DND-41 (cell line): ENCODE results near the gene SORT1.

Experiments used
- EZH2 ChIP-seq: IDR thresholded peaks from 3 replicates; pipeline ENCODE4 v1.6.1; 2012; ENCODE audit warnings: borderline replicate concordance, low read depth, mild to moderate bottlenecking, moderate library complexity, low read length, inconsistent platforms; ENCODE audit not compliant: severe bottlenecking
- TF ChIP-seq, protein P1 (sequence below): IDR thresholded peaks from 2 replicates; pipeline ENCODE4 v1.5.1; 2012; ENCODE audit warnings: borderline replicate concordance, low read length, moderate library complexity, mild to moderate bottlenecking; ENCODE audit not compliant: poor library complexity, severe bottlenecking; ENCODE audit errors: extremely low read depth

GRCh38 chr1:109383854-109384253, 13.9 kb downstream of the SORT1 start:
- TF ChIP-seq, protein P1, sequence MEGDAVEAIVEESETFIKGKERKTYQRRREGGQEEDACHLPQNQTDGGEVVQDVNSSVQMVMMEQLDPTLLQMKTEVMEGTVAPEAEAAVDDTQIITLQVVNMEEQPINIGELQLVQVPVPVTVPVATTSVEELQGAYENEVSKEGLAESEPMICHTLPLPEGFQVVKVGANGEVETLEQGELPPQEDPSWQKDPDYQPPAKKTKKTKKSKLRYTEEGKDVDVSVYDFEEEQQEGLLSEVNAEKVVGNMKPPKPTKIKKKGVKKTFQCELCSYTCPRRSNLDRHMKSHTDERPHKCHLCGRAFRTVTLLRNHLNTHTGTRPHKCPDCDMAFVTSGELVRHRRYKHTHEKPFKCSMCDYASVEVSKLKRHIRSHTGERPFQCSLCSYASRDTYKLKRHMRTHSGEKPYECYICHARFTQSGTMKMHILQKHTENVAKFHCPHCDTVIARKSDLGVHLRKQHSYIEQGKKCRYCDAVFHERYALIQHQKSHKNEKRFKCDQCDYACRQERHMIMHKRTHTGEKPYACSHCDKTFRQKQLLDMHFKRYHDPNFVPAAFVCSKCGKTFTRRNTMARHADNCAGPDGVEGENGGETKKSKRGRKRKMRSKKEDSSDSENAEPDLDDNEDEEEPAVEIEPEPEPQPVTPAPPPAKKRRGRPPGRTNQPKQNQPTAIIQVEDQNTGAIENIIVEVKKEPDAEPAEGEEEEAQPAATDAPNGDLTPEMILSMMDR, result no peak
- no peak for TF ChIP-seq EZH2
